HCT116 (cell line): ENCODE measurements around the gene PDCL3.

Source experiments
- POLR2A ChIP-seq: IDR thresholded peaks from 2 replicates; pipeline ENCODE4 v1.7.0; 2011; ENCODE audit warnings: borderline replicate concordance; ENCODE audit not compliant: insufficient read depth, insufficient read length; ENCODE audit errors: extremely low read depth
- ZFX ChIP-seq: fragments of 450-650 bp; IDR thresholded peaks from 2 replicates; pipeline ENCODE4 v1.6.1; 2017

DNA sequence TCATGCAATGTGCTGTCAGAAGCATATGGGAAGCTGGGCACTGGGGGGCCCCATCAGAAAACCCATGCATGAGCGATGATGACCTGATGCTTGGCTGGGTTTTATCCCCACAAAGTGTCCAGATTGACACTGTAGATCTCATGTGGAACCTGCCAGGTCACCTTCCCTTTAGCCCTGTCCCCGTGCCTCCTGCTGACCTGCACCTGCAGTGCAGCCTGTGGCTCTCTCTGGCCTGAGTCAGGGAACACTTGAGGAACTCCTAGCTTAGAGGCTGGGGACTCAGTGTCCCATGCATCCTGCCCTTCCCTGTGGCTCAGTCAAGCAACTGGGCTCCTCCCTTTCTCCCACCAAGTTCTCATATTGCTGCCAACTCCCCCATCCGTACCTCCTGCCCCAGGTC lies 57.7 kb downstream of the PDCL3 start:
- TF ChIP-seq POLR2A: no peak
- no peak for TF ChIP-seq ZFX
